ENCODE data around the gene PPM1D.

Gene PPM1D

GRCh38 chr17:60639019-60639330, 39.0 kb downstream of the PPM1D start:
- no peaks in the 10 kb centered on the region for H3K27me3 ChIP-seq (replicated peaks; ENCODE audit: insufficient read depth, low read length)
- H3K4me1 ChIP-seq (ENCODE audit: low read length): no peaks in the 10 kb centered on the region
- H3K9me2 ChIP-seq (replicated peaks; ENCODE audit: insufficient read depth, low read length): no peaks in the 10 kb centered on the region
- H3K9me3 ChIP-seq (replicated peaks; ENCODE audit: insufficient read depth, low read length): no peaks in the 10 kb centered on the region
- no peak overlapping the region for H3K9ac ChIP-seq (ENCODE audit: low read length)
- H3K27ac ChIP-seq (ENCODE audit: low read length): no peak overlapping the region
- H3K36me3 ChIP-seq (replicated peaks; ENCODE audit: insufficient read depth, low read length): no peaks in the 10 kb centered on the region
- no peak overlapping the region for H3K4me3 ChIP-seq (ENCODE audit: low read length)
- H3K79me2 ChIP-seq (ENCODE audit: low read length): peaks cover 51% of the 10 kb centered on the region
- H3F3A ChIP-seq (ENCODE audit: insufficient read depth, low read length): no peaks in the 10 kb centered on the region
- H3K4me2 ChIP-seq (ENCODE audit: low read depth, low read length): no peak overlapping the region
- no peak overlapping the region for H2AFZ ChIP-seq (ENCODE audit: low read length)
- DNase-seq: no peak
- TF ChIP-seq EZH2 (optimal IDR thresholded peaks at IDR 0.05; ENCODE audit: low read depth, low read length) (no peak), EZH2phosphoT487 (IDR thresholded peaks at IDR 0.05; ENCODE audit: low read length) (no peak), CTCF (IDR thresholded peaks at IDR 0.05; ENCODE audit: low read length) (no peak)
- H4K20me1 ChIP-seq (ENCODE audit: insufficient read depth, low read length): no peaks in the 10 kb centered on the region

GRCh38 chr17:60640503-60640902, 40.5 kb downstream of the PPM1D start:
- no peaks in the 10 kb centered on the region for H3K9me3 ChIP-seq (replicated peaks; ENCODE audit: insufficient read depth, low read length)
- H2AFZ ChIP-seq (ENCODE audit: low read length): no peak overlapping the region
- H3K27ac ChIP-seq (ENCODE audit: low read length): no peak overlapping the region
- no peak overlapping the region for H3K4me3 ChIP-seq (ENCODE audit: low read length)
- H3K9me2 ChIP-seq (replicated peaks; ENCODE audit: insufficient read depth, low read length): no peaks in the 10 kb centered on the region
- H3K4me2 ChIP-seq (ENCODE audit: low read depth, low read length): no peak overlapping the region
- H3K79me2 ChIP-seq (ENCODE audit: low read length): peaks cover 57% of the 10 kb centered on the region
- H3F3A ChIP-seq (ENCODE audit: insufficient read depth, low read length): peaks cover 2% of the 10 kb centered on the region; the same call in 1 of the 2 replicates
- H3K4me1 ChIP-seq (ENCODE audit: low read length): no peaks in the 10 kb centered on the region
- no peak overlapping the region for H3K9ac ChIP-seq (ENCODE audit: low read length)
- H3K27me3 ChIP-seq (replicated peaks; ENCODE audit: insufficient read depth, low read length): no peaks in the 10 kb centered on the region
- TF ChIP-seq CTCF (IDR thresholded peaks at IDR 0.05; ENCODE audit: low read length) (peak; percentile 35), EZH2phosphoT487 (IDR thresholded peaks at IDR 0.05; ENCODE audit: low read length) (no peak), EZH2 (optimal IDR thresholded peaks at IDR 0.05; ENCODE audit: low read depth, low read length) (no peak)
- no peaks in the 10 kb centered on the region for H4K20me1 ChIP-seq (ENCODE audit: insufficient read depth, low read length)
- DNase-seq: no peak
- no peaks in the 10 kb centered on the region for H3K36me3 ChIP-seq (replicated peaks; ENCODE audit: insufficient read depth, low read length)

GRCh38 chr17:60641126-60641525, 41.1 kb downstream of the PPM1D start:
- no peaks in the 10 kb centered on the region for H3K9me2 ChIP-seq (replicated peaks; ENCODE audit: insufficient read depth, low read length)
- no peaks in the 10 kb centered on the region for H3K9me3 ChIP-seq (replicated peaks; ENCODE audit: insufficient read depth, low read length)
- no peak overlapping the region for H3K4me3 ChIP-seq (ENCODE audit: low read length)
- no peak overlapping the region for H3K9ac ChIP-seq (ENCODE audit: low read length)
- no peak for DNase-seq
- no peak overlapping the region for H3K4me2 ChIP-seq (ENCODE audit: low read depth, low read length)
- no peak overlapping the region for H3K27ac ChIP-seq (ENCODE audit: low read length)
- no peaks in the 10 kb centered on the region for H3K36me3 ChIP-seq (replicated peaks; ENCODE audit: insufficient read depth, low read length)
- H3F3A ChIP-seq (ENCODE audit: insufficient read depth, low read length): peaks cover 2% of the 10 kb centered on the region; the same call in 1 of the 2 replicates
- TF ChIP-seq EZH2phosphoT487 (IDR thresholded peaks at IDR 0.05; ENCODE audit: low read length) (no peak), CTCF (IDR thresholded peaks at IDR 0.05; ENCODE audit: low read length) (no peak), EZH2 (optimal IDR thresholded peaks at IDR 0.05; ENCODE audit: low read depth, low read length) (no peak)
- H3K4me1 ChIP-seq (ENCODE audit: low read length): no peaks in the 10 kb centered on the region
- H4K20me1 ChIP-seq (ENCODE audit: insufficient read depth, low read length): no peaks in the 10 kb centered on the region
- peaks cover 62% of the 10 kb centered on the region for H3K79me2 ChIP-seq (ENCODE audit: low read length)
- H2AFZ ChIP-seq (ENCODE audit: low read length): no peak overlapping the region
- H3K27me3 ChIP-seq (replicated peaks; ENCODE audit: insufficient read depth, low read length): no peaks in the 10 kb centered on the region

Data from MM.1S (cell line).